GM12878 (cell line): ENCODE results near the gene GDI2. TPM values are rescaled to one million over a fixed set of nuclear protein-coding genes. Genes with fewer than 3 reads are reported as not detected.

Source experiments
- ATAC-seq: fragments of 200-7000 bp; cut with Tn5 transposase; 3 replicates; pipeline ENCODE4 v1.9.1; 2020; ENCODE audit warnings: mild to moderate bottlenecking, moderate library complexity
- BruUV-seq: library from RNA; stranded (reverse); fragments of 400-500 nt; replicated peaks from 2 replicates; lab custom pipeline; 2021; lab: Mats Ljungman, UMichigan
- CTCF ChIA-PET: fragments of 300-600 bp; sonication (Branson Sonifier 250); formaldehyde crosslinking; extraction: SDS; loops from one replicate; lab custom pipeline; 2021; ENCODE audit warnings: inconsistent platforms; lab: Yijun Ruan, JAX
- POLR2A ChIA-PET: fragments of 350-600 bp; formaldehyde crosslinking; extraction: SDS; loops from one replicate; lab custom pipeline; 2021; ENCODE audit warnings: inconsistent platforms; lab: Charles Lee
- RAD21 ChIA-PET: fragments of 300-600 bp; sonication (Branson Sonifier 250); formaldehyde crosslinking; loops from one replicate; lab custom pipeline; 2023; ENCODE audit warnings: antibody characterized with exemption; ENCODE audit not compliant: unreplicated experiment; lab: Charles Lee
- SMC1A ChIA-PET: fragments of 300-600 bp; sonication (Branson Sonifier 250); formaldehyde crosslinking; loops from one replicate; lab custom pipeline; 2023; ENCODE audit not compliant: unreplicated experiment, uncharacterized antibody; lab: Charles Lee
- DNase-seq: peaks from one replicate; pipeline ENCODE4 v3.0.0-alpha.2; 2011; ENCODE audit warnings: low read depth, low spot score
- FAIRE-seq: peaks from 3 replicates; lab custom pipeline; 2011; peaks lifted over from hg19 to GRCh38; lab: Jason Lieb, UNC
- H2AFZ ChIP-seq: 2 replicates; pipeline ENCODE4 v1.6.0; 2011; ENCODE audit warnings: low read depth, low read length, control low read depth; ENCODE audit not compliant: control insufficient read depth
- H3K27ac ChIP-seq: 2 replicates; pipeline ENCODE4 v1.5.1; 2011; ENCODE audit warnings: control low read depth; ENCODE audit not compliant: control insufficient read depth, insufficient read depth
- H3K27me3 ChIP-seq, 2 experiments: replicated peaks in 1 of 2; 2 replicates each; pipeline versions ENCODE4 v1.6.0 to v1.6.1; 2011; ENCODE audit warnings: low read length in 1 of 2; ENCODE audit not compliant: control insufficient read depth in 2 of 2, insufficient read depth in 2 of 2
- H3K36me3 ChIP-seq, 2 experiments: 2 replicates each; pipeline ENCODE4 v1.5.1; 2011; ENCODE audit warnings: low read length in 1 of 2; ENCODE audit not compliant: control insufficient read depth in 2 of 2, insufficient read depth in 2 of 2
- H3K4me1 ChIP-seq: 2 replicates; pipeline ENCODE4 v1.6.1; 2011; ENCODE audit warnings: mild to moderate bottlenecking, low read length, moderate library complexity, mixed read lengths; ENCODE audit not compliant: control insufficient read depth, insufficient read depth
- H3K4me2 ChIP-seq: 2 replicates; pipeline ENCODE4 v1.6.0; 2011; ENCODE audit warnings: control low read depth; ENCODE audit not compliant: control insufficient read depth, insufficient read depth
- H3K4me3 ChIP-seq: fragments of 200-600 bp; sonication (generic); 2 replicates; pipeline ENCODE4 v1.5.1; 2016
- H3K79me2 ChIP-seq: 2 replicates; pipeline ENCODE4 v1.6.0; 2011; ENCODE audit warnings: low read length; ENCODE audit not compliant: control insufficient read depth, insufficient read depth
- H3K9ac ChIP-seq: 2 replicates; pipeline ENCODE4 v1.8.0; 2011; ENCODE audit warnings: low read length, control low read depth, mixed read lengths; ENCODE audit not compliant: control insufficient read depth, insufficient read depth
- H3K9me3 ChIP-seq: replicated peaks from 3 replicates; pipeline ENCODE4 v1.5.1; 2011; ENCODE audit warnings: mild to moderate bottlenecking, low read length; ENCODE audit not compliant: control insufficient read depth, insufficient read depth
- H4K20me1 ChIP-seq: 2 replicates; pipeline ENCODE4 v1.6.0; 2011; ENCODE audit not compliant: control insufficient read depth, insufficient read depth
- CBX5 ChIP-seq: sonication (generic); IDR thresholded peaks from 2 replicates; pipeline ENCODE4 v1.6.1; 2016; ENCODE audit warnings: low read depth, moderate library complexity, mild to moderate bottlenecking, inconsistent platforms
- EGR1 ChIP-seq, 2 experiments: IDR thresholded peaks; 1 replicate in 1 of 2; 2 replicates in 1 of 2; pipeline ENCODE4 v1.6.1; 2011 to 2012; ENCODE audit warnings: low read depth in 2 of 2, low read length in 2 of 2, borderline replicate concordance in 1 of 2, mild to moderate bottlenecking in 1 of 2, moderate library complexity in 1 of 2
- ETV6 ChIP-seq, 2 experiments: fragments of 450-650 bp in 1 of 2; IDR thresholded peaks in 1 of 2; conservative IDR thresholded peaks in 1 of 2; 2 replicates each; pipeline ENCODE4 v1.6.1; 2014; ENCODE audit warnings: antibody characterized with exemption in 1 of 2, borderline replicate concordance in 1 of 2, low read depth in 1 of 2, mild to moderate bottlenecking in 1 of 2, moderate library complexity in 1 of 2
- HDAC6 ChIP-seq: fragments of 200-600 bp; sonication (generic); IDR thresholded peaks from one replicate; pipeline ENCODE4 v1.8.0; 2017; ENCODE audit warnings: antibody characterized with exemption; ENCODE audit not compliant: unreplicated experiment
- MAX ChIP-seq: IDR thresholded peaks from 2 replicates; pipeline ENCODE4 v1.6.1; 2012; ENCODE audit warnings: low read depth, low read length, improper control_type of control experiment
- PAX8 ChIP-seq: fragments of 450-650 bp; IDR thresholded peaks from 2 replicates; pipeline ENCODE4 v1.6.1; 2017; ENCODE audit warnings: mild to moderate bottlenecking, moderate library complexity
- RCOR1 ChIP-seq: conservative IDR thresholded peaks from 2 replicates; pipeline ENCODE4 v1.6.1; 2012; ENCODE audit warnings: low read depth, low read length, improper control_type of control experiment
- SMC3 ChIP-seq: IDR thresholded peaks from 2 replicates; pipeline ENCODE4 v1.6.1; 2011; ENCODE audit warnings: low read length, improper control_type of control experiment, borderline replicate concordance
- ZNF217 ChIP-seq: fragments of 450-650 bp; IDR thresholded peaks from 2 replicates; pipeline ENCODE4 v1.6.1; 2017; ENCODE audit warnings: antibody characterized with exemption, mild to moderate bottlenecking
- WGBS: methylation state at CpG from one replicate; pipeline ENCODE4 v1.1.6; 2016; ENCODE audit warnings: low lambda C conversion rate; ENCODE audit not compliant: insufficient replicate concordance, insufficient coverage; ENCODE audit errors: missing lambda C conversion rate; 5-methylcytosine and 5-hydroxymethylcytosine counted together
- in situ Hi-C: fragments of 300-500 bp; cut with MboI; formaldehyde crosslinking; loops from 9 replicates; pipeline ENCODE4 v1.14.3; 2018; ENCODE audit warnings: mixed read lengths
- intact Hi-C: fragments of 100-400 bp; cut with micrococcal nuclease; formaldehyde crosslinking; loops from one replicate; pipeline ENCODE4 v1.14.2; 2022; ENCODE audit not compliant: unreplicated experiment
- polyA plus RNA-seq, 11 experiments: library from polyadenylated mRNA; depleted of rRNA in 4 of 11; unstranded in 6 of 11; stranded (reverse) in 5 of 11; fragments of >200 nt; fragmentation: Nextera tagmentation in 4 of 11; fragmentation: Illumina TruSeq in 1 of 11; extraction: Ambion mirVana in 4 of 11; extraction: Trizol in 1 of 11; gene quantifications; 1 replicate in 1 of 11; 2 replicates in 10 of 11; pipeline versions ENCODE4 v1.2.1 to v1.2.3, GENCODE V29; 2011 to 2016; ENCODE audit warnings: inconsistent platforms in 2 of 11, missing spikeins in 2 of 11, low read depth in 1 of 11
- total RNA-seq, 4 experiments: library from RNA; depleted of rRNA in 3 of 4; stranded (reverse); fragments of >200 nt in 3 of 4; fragmentation: Illumina TruSeq in 1 of 4; extraction: Trizol in 1 of 4; gene quantifications; 2 replicates each; pipeline versions ENCODE4 v1.2.1 to v1.2.3, GENCODE V29; 2013 to 2021
- TF ChIP-seq, protein P1 (sequence below): IDR thresholded peaks from 2 replicates; pipeline ENCODE4 v1.6.1; 2011; ENCODE audit warnings: borderline replicate concordance, low read depth, mild to moderate bottlenecking, moderate library complexity, low read length; ENCODE audit not compliant: insufficient read depth, poor library complexity, severe bottlenecking
- TF ChIP-seq, protein P2 (sequence below): fragments of 450-650 bp; IDR thresholded peaks from 2 replicates; pipeline ENCODE4 v1.6.1; 2017; ENCODE audit warnings: low read depth, mild to moderate bottlenecking, moderate library complexity

Gene GDI2
- total and polyA plus RNA-seq, 10 of the 15 experiments (the other 5 are each of a cell fraction or from before 2014, with no cell fraction given) = 261 to 395 (median 276) TPM

DNA sequence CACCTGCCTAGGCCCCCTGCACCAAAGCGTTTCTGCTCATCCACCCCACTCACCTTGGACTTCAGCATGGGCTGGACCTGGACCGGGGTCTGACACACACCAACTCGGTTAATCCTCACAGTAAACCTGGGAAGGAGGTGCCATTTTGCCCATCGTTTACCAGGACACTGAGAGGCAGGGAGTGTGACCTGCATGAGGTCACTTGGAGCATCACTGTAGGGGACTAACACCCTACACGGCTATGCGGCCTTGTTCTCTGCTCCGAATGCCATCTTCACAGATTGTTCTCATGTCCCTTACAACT lies 43.4 kb upstream of the GDI2 start:
- no peaks in the 10 kb centered on the region; a peak in 1 of 4 replicates for H3K27me3 ChIP-seq
- ChIA-PET POLR2A (interaction anchor here (1.5 kb wide), 1 partner anchor 11 kb away, joined by 3 read pairs; no protein-coding TSS in a partner anchor), CTCF (interaction anchor here (0.8 to 1.0 kb wide), 2 partner anchors 13 to 17 kb away, joined by 3 read pairs; no protein-coding TSS in a partner anchor), RAD21 (no interaction called here), SMC1A (interaction anchor here (1.1 to 6.2 kb wide), 2 partner anchors 14 to 32 kb away, joined by 3 to 77 read pairs; no protein-coding TSS in a partner anchor)
- no peak overlapping the region for H2AFZ ChIP-seq
- H3K9ac ChIP-seq = no peak overlapping the region
- H4K20me1 ChIP-seq = no peaks in the 10 kb centered on the region
- no peak overlapping the region for H3K27ac ChIP-seq
- no peak for FAIRE-seq
- BruUV-seq = no TSS peak
- H3K36me3 ChIP-seq = no peaks in the 10 kb centered on the region
- H3K79me2 ChIP-seq = no peaks in the 10 kb centered on the region
- TF ChIP-seq, protein P1, sequence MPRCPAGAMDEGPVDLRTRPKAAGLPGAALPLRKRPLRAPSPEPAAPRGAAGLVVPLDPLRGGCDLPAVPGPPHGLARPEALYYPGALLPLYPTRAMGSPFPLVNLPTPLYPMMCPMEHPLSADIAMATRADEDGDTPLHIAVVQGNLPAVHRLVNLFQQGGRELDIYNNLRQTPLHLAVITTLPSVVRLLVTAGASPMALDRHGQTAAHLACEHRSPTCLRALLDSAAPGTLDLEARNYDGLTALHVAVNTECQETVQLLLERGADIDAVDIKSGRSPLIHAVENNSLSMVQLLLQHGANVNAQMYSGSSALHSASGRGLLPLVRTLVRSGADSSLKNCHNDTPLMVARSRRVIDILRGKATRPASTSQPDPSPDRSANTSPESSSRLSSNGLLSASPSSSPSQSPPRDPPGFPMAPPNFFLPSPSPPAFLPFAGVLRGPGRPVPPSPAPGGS = no peak
- TF ChIP-seq PAX8 (no peak), RCOR1 (no peak), ETV6 (conservative IDR thresholded peaks at IDR 0.05 in 1 of 2, IDR thresholded peaks at IDR 0.05 in 1 of 2; ENCODE audit: borderline replicate concordance in 1 of 2, low read depth in 1 of 2) (no peak), SMC3 (no peak), MAX (no peak), EGR1 (IDR thresholded peaks at IDR 0.05; ENCODE audit: borderline replicate concordance in 1 of 2, low read depth in 2 of 2, low read length in 2 of 2) (no peak), CBX5 (no peak), ZNF217 (no peak), HDAC6 (no peak)
- TF ChIP-seq, protein P2, sequence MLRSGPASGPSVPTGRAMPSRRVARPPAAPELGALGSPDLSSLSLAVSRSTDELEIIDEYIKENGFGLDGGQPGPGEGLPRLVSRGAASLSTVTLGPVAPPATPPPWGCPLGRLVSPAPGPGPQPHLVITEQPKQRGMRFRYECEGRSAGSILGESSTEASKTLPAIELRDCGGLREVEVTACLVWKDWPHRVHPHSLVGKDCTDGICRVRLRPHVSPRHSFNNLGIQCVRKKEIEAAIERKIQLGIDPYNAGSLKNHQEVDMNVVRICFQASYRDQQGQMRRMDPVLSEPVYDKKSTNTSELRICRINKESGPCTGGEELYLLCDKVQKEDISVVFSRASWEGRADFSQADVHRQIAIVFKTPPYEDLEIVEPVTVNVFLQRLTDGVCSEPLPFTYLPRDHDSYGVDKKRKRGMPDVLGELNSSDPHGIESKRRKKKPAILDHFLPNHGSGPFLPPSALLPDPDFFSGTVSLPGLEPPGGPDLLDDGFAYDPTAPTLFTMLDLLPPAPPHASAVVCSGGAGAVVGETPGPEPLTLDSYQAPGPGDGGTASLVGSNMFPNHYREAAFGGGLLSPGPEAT = no peak
- TF ChIP-seq, all 136 proteins: peak for 0
- Histone ChIP-seq H3K9me3 (no peaks in the 10 kb centered on the region), H3K4me3 (no peak overlapping the region), H3K4me1 (peaks cover 13% of the 10 kb centered on the region), H3K4me2 (no peak overlapping the region)
- in situ Hi-C loops (no loop called here), intact Hi-C loops (no loop called here)
- ATAC-seq (no peak), DNase-seq (no peak)
- 75% methylated on average over 7 of the region's 7 CpGs for WGBS
